Activated T-helper 17 cell treated with anti-CD3 and anti-CD28 coated beads, Interleukin-2, amount 50 U/mL, for 72 hours (primary cell): ENCODE data around the gene TFAP2E. TPM values are rescaled to one million over a fixed set of nuclear protein-coding genes. Genes with fewer than 3 reads are reported as not detected.

Experiments used
- ATAC-seq: fragments of 150-1000 bp; cut with Tn5 transposase; replicated peaks from 2 replicates; pipeline ENCODE4 v1.10.0; 2021; ENCODE audit warnings: mild to moderate bottlenecking, moderate library complexity
- H3K27ac Mint-ChIP-seq: one replicate; pipeline ENCODE4 v1.8.0; 2022; ENCODE audit warnings: mixed read lengths
- H3K27me3 Mint-ChIP-seq: one replicate; pipeline ENCODE4 v1.8.0; 2022; ENCODE audit warnings: mixed read lengths
- H3K36me3 Mint-ChIP-seq: one replicate; pipeline ENCODE4 v1.8.0; 2022; ENCODE audit warnings: low read depth, mild to moderate bottlenecking, mixed read lengths
- H3K4me1 Mint-ChIP-seq: one replicate; pipeline ENCODE4 v1.8.0; 2022; ENCODE audit warnings: mixed read lengths
- H3K4me3 Mint-ChIP-seq: one replicate; pipeline ENCODE4 v1.8.0; 2022; ENCODE audit warnings: mild to moderate bottlenecking, mixed read lengths
- H3K9me3 Mint-ChIP-seq: one replicate; pipeline ENCODE4 v1.8.0; 2022; ENCODE audit warnings: mixed read lengths
- total RNA-seq, 2 donors: library from RNA; stranded (reverse); gene quantifications; one replicate each; pipeline ENCODE4 v1.2.3, GENCODE V29; 2022

TFAP2E gene
- total RNA-seq, 2 donors from 2014 or later = 0.97 to 4.5 TPM

DNA sequence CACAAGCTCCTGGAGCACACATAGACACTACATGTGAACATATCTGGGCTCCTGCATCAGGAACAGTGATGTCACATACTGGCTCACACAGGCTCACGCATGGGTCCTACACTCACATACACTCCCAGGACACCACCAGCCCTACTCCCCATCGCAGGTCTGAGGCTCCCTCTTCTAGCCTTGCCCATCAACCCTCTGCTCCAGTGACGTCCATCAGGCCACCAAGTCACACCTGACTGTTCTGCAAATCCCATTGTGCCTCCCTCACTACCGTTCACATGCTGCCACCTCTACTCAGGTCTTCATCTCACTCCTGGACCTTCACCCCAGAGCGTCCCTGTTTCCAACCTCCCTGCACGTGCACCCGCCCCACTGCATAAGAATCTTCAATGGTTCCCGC is 18.1 kb downstream of the TFAP2E start:
- H3K27me3 Mint-ChIP-seq = no peaks in the 10 kb centered on the region
- H3K36me3 Mint-ChIP-seq = no peaks in the 10 kb centered on the region
- H3K4me3 Mint-ChIP-seq = no peak overlapping the region
- ATAC-seq = no peak
- no peak overlapping the region for H3K27ac Mint-ChIP-seq
- H3K9me3 Mint-ChIP-seq = no peaks in the 10 kb centered on the region
- peaks cover 8% of the 10 kb centered on the region for H3K4me1 Mint-ChIP-seq

DNA sequence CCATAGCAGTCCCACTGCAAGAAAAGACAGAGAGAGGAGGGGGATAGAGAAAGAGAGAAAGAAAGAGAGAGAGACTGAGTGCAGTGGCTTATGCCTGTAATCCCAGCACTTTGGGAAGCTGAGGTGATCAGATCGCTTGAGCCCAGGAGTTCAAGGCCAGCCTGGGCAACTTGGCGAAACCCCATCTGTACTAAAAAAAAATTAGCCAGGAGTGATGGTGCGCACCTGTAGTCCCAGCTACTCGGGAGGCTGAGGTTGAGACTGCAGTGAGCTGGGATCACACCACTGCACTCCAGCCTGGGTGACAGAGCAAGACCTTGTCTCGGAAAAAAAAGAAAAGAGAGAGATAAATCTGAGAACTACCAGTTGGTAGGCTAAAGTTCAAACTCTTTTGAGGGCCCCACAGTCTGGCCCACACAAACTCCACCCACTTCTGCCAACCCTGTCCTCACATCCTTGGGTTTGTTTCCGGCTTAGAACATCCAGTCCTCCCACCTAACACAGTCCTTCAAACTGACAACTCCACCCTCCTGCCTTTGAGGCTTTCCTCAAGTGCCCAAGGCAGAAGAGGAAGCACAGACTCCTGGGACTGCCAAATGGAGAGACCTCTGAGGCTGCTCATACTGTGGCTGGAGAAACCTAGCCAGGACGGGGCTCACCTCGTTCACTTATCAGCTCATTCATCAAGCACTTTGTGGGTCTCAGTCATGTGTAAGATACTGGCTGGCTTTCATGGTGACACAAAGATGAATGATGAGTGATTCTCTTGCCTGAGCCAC is 20.1 kb downstream of the TFAP2E start:
- Mint-ChIP-seq H3K9me3 (no peaks in the 10 kb centered on the region), H3K4me1 (peaks cover 8% of the 10 kb centered on the region), H3K36me3 (no peaks in the 10 kb centered on the region), H3K27ac (no peak overlapping the region), H3K27me3 (no peaks in the 10 kb centered on the region), H3K4me3 (no peak overlapping the region)
- ATAC-seq = peak; percentile 48

DNA sequence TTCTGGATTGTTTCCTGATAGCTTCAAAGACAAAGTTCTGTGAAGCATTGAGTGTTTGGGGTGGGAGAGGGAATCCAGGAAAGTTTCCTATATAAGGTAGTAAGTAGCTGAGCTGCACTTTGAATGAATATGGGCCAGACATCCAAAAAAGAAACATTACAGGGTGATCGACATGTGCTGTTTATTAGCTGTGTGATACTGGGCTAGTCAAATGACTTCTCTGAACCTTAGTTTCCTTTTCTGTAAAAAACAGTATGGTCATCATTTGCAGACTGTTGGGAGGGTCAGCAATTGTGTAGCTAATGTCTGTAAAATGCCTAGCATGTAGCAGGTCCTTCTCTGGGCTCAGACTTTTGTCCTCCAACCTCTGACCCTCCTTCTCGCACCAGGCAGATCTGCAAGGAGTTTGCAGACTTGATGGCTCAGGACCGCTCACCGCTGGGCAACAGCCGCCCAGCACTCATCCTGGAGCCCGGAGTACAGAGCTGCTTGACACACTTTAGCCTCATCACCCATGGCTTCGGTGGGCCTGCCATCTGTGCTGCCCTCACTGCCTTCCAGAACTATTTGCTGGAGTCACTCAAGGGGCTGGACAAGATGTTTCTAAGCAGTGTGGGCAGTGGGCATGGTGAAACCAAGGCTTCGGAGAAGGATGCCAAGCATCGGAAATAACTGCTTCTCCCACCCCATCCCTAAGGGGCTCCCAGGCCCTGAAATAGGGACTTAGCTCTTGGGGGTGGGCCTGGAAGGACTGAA is 21.1 kb downstream of the TFAP2E start:
- no peaks in the 10 kb centered on the region for H3K9me3 Mint-ChIP-seq
- H3K27ac Mint-ChIP-seq = peak overlapping the region; percentile 20
- H3K4me3 Mint-ChIP-seq = no peak overlapping the region
- H3K36me3 Mint-ChIP-seq = peaks cover 5% of the 10 kb centered on the region
- no peaks in the 10 kb centered on the region for H3K27me3 Mint-ChIP-seq
- peaks cover 7% of the 10 kb centered on the region for H3K4me1 Mint-ChIP-seq
- no peak for ATAC-seq

- Mint-ChIP-seq H3K9me3 (no peaks in the 10 kb centered on the region), H3K27me3 (no peaks in the 10 kb centered on the region), H3K27ac (peak overlapping the region; percentile 20), H3K4me3 (no peak overlapping the region), H3K36me3 (peaks cover 16% of the 10 kb centered on the region), H3K4me1 (peaks cover 4% of the 10 kb centered on the region)
- ATAC-seq = no peak
These were observed 22.6 kb downstream of the TFAP2E start for GRCh38 chr1:35595684-35596083.

DNA sequence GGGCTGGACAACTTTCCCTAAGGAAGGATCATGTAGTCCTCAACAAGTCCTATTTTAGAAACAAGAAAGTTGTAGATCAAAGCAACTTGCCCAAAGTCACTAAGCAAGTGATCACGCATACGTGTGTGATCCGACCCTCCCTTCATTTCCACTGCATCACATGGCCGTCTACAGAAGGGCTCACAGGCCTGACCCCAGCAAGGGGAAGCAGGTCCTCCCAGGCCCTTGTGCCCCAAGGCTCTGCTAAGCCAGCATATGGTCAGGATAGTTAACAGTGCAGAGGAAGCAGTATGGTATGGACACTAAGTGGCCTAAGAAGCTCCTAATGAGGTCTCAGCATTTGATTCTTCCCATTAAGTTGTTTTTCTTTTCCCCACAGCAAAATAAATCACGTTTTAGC is 24.8 kb downstream of the TFAP2E start:
- H3K36me3 Mint-ChIP-seq = peaks cover 36% of the 10 kb centered on the region
- no peak overlapping the region for H3K4me3 Mint-ChIP-seq
- no peak for ATAC-seq
- H3K9me3 Mint-ChIP-seq = no peaks in the 10 kb centered on the region
- no peak overlapping the region for H3K27ac Mint-ChIP-seq
- peaks cover 4% of the 10 kb centered on the region for H3K4me1 Mint-ChIP-seq
- H3K27me3 Mint-ChIP-seq = no peaks in the 10 kb centered on the region

DNA sequence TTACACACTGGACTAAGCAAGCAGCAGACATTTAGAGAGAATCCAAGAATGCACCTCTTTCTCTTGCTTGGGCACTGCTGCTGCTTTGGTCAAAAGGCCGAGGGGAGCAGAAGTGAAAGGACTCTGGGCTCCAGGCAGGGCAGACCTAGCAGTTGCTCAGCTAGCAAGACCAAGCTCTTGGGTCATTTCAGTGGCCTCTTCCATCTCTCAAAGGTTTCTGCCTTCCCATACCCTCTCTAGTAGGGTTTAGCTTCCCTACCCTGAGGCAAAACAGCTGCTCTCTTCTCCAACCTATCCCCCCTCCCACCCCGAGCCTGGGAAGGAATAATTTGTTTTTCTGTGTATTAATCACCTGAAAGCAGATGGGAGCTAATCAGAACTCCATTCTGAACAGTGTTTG is 25.8 kb downstream of the TFAP2E start:
- Mint-ChIP-seq H3K4me1 (peaks cover under 1% of the 10 kb centered on the region), H3K27me3 (no peaks in the 10 kb centered on the region), H3K4me3 (no peak overlapping the region), H3K27ac (peak overlapping the region; percentile 2), H3K36me3 (peaks cover 46% of the 10 kb centered on the region), H3K9me3 (no peaks in the 10 kb centered on the region)
- ATAC-seq = no peak

GRCh38 chr1:35599411-35599810 is 26.3 kb downstream of the TFAP2E start:
- no peaks in the 10 kb centered on the region for H3K9me3 Mint-ChIP-seq
- no peaks in the 10 kb centered on the region for H3K4me1 Mint-ChIP-seq
- no peak overlapping the region for H3K4me3 Mint-ChIP-seq
- peak overlapping the region; percentile 2 for H3K27ac Mint-ChIP-seq
- H3K36me3 Mint-ChIP-seq = peaks cover 52% of the 10 kb centered on the region
- no peaks in the 10 kb centered on the region for H3K27me3 Mint-ChIP-seq
- ATAC-seq = no peak

- no peak for ATAC-seq
- H3K27me3 Mint-ChIP-seq = no peaks in the 10 kb centered on the region
- no peaks in the 10 kb centered on the region for H3K9me3 Mint-ChIP-seq
- no peaks in the 10 kb centered on the region for H3K4me1 Mint-ChIP-seq
- H3K4me3 Mint-ChIP-seq = no peak overlapping the region
- H3K27ac Mint-ChIP-seq = no peak overlapping the region
- H3K36me3 Mint-ChIP-seq = peaks cover 63% of the 10 kb centered on the region
These were observed 27.5 kb downstream of the TFAP2E start for GRCh38 chr1:35600593-35600992.

- H3K27me3 Mint-ChIP-seq = no peaks in the 10 kb centered on the region
- ATAC-seq = no peak
- no peaks in the 10 kb centered on the region for H3K9me3 Mint-ChIP-seq
- H3K4me1 Mint-ChIP-seq = no peaks in the 10 kb centered on the region
- peaks cover 92% of the 10 kb centered on the region for H3K36me3 Mint-ChIP-seq
- no peak overlapping the region for H3K4me3 Mint-ChIP-seq
- no peak overlapping the region for H3K27ac Mint-ChIP-seq
These were observed 30.4 kb downstream of the TFAP2E start for GRCh38 chr1:35603468-35603867.

DNA sequence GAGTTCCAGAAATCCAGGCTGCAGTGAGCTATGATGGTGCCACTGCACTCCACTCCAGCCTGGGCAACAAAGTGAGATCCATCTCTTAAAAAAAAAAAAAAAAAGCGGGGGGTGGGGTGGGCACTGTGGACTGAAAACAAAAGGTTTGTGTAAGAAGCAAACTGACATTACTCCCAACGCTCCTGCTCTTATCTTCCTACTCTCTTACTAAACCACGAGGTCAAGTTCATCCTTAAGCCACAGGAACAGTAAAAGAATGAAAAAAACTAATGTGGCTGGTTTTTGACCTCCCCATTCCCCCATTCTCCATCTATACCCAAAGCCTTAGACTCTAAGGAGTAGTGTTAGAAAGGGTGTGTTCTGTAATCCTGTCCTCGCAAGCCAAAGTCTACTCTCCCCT is 30.8 kb downstream of the TFAP2E start:
- Mint-ChIP-seq H3K27me3 (no peaks in the 10 kb centered on the region), H3K9me3 (no peaks in the 10 kb centered on the region), H3K36me3 (peaks cover 95% of the 10 kb centered on the region), H3K4me1 (no peaks in the 10 kb centered on the region), H3K4me3 (no peak overlapping the region), H3K27ac (no peak overlapping the region)
- ATAC-seq = no peak

GRCh38 chr1:35605071-35605866 is 32.2 kb downstream of the TFAP2E start:
- Mint-ChIP-seq H3K4me3 (no peak overlapping the region), H3K36me3 (peaks cover 95% of the 10 kb centered on the region), H3K27me3 (no peaks in the 10 kb centered on the region), H3K27ac (no peak overlapping the region), H3K4me1 (no peaks in the 10 kb centered on the region), H3K9me3 (no peaks in the 10 kb centered on the region)
- no peak for ATAC-seq

DNA sequence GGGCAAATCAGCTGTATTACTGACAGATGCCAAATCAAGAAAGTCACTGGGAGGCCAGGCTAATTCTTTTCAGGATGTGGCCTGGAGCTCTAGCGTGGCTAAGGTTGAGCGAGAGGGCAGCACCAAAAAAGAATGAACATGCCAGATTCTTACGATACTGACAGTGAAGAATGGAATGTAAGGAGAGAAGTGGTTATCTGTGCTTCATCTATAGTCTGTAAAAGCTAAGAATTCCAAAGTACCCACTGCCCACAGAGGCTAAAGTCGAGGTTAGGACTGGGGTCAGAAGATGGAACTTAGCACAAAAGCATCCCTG is 32.7 kb downstream of the TFAP2E start:
- no peak overlapping the region for H3K4me3 Mint-ChIP-seq
- peaks cover 92% of the 10 kb centered on the region for H3K36me3 Mint-ChIP-seq
- H3K4me1 Mint-ChIP-seq = no peaks in the 10 kb centered on the region
- ATAC-seq = no peak
- peak overlapping the region; percentile 23 for H3K27ac Mint-ChIP-seq
- H3K9me3 Mint-ChIP-seq = no peaks in the 10 kb centered on the region
- no peaks in the 10 kb centered on the region for H3K27me3 Mint-ChIP-seq

GRCh38 chr1:35611655-35612054 is 38.5 kb downstream of the TFAP2E start:
- peaks cover 7% of the 10 kb centered on the region for H3K4me1 Mint-ChIP-seq
- H3K27me3 Mint-ChIP-seq = no peaks in the 10 kb centered on the region
- H3K4me3 Mint-ChIP-seq = no peak overlapping the region
- ATAC-seq = no peak
- H3K9me3 Mint-ChIP-seq = no peaks in the 10 kb centered on the region
- H3K36me3 Mint-ChIP-seq = peaks cover 92% of the 10 kb centered on the region
- H3K27ac Mint-ChIP-seq = no peak overlapping the region

- Mint-ChIP-seq H3K4me1 (peaks cover 7% of the 10 kb centered on the region), H3K4me3 (no peak overlapping the region), H3K36me3 (peaks cover 96% of the 10 kb centered on the region), H3K9me3 (no peaks in the 10 kb centered on the region), H3K27ac (no peak overlapping the region), H3K27me3 (no peaks in the 10 kb centered on the region)
- no peak for ATAC-seq
These were observed 42.3 kb downstream of the TFAP2E start for GRCh38 chr1:35615440-35615839.
